Neural cell (in vitro differentiated cells): Measurements from ENCODE around the gene DIPK1C. TPM values are rescaled to one million over a fixed set of nuclear protein-coding genes. Genes with fewer than 3 reads are reported as not detected.

Source experiments
- H2AFZ ChIP-seq: fragments of 200-600, 300-800 bp; sonication (generic), shearing (Covaris generic); 2 replicates; pipeline ENCODE4 v1.6.0; 2014; ENCODE audit warnings: low read depth, mild to moderate bottlenecking, antibody characterized with exemption, low read length, moderate library complexity
- H3F3A ChIP-seq: fragments of 200-600 bp; shearing (Covaris generic); 2 replicates; pipeline ENCODE4 v1.6.1; 2016; ENCODE audit warnings: mild to moderate bottlenecking, moderate library complexity, mixed read lengths, antibody characterized with exemption, low read length; ENCODE audit not compliant: insufficient read depth, poor library complexity, severe bottlenecking
- H3K27ac ChIP-seq: fragments of 200-600, 300-800 bp; sonication (generic), shearing (Covaris generic); 2 replicates; pipeline ENCODE4 v1.5.1; 2014; ENCODE audit warnings: mild to moderate bottlenecking, low read length, moderate library complexity
- H3K27me3 ChIP-seq: fragments of 300-800, 200-600 bp; sonication (generic), shearing (Covaris generic); 2 replicates; pipeline ENCODE4 v1.6.0; 2014; ENCODE audit warnings: mild to moderate bottlenecking, low read depth, low read length, moderate library complexity; ENCODE audit not compliant: insufficient read depth
- H3K36me3 ChIP-seq: fragments of 300-800, 200-600 bp; sonication (generic), shearing (Covaris generic); 2 replicates; pipeline ENCODE4 v1.5.1; 2014; ENCODE audit warnings: mild to moderate bottlenecking, antibody characterized with exemption, low read length, moderate library complexity; ENCODE audit not compliant: insufficient read depth
- H3K4me2 ChIP-seq: fragments of 300-800, 200-600 bp; sonication (generic), shearing (Covaris generic); 2 replicates; pipeline ENCODE4 v1.6.0; 2014; ENCODE audit warnings: mild to moderate bottlenecking, low read length
- H3K4me3 ChIP-seq: fragments of 300-800, 200-600 bp; sonication (generic), shearing (Covaris generic); 2 replicates; pipeline ENCODE4 v1.5.1; 2014; ENCODE audit warnings: mild to moderate bottlenecking, low read length, moderate library complexity
- H3K79me2 ChIP-seq: fragments of 200-600 bp; shearing (Covaris generic); replicated peaks from 2 replicates; pipeline ENCODE4 v1.6.0; 2014; ENCODE audit warnings: mild to moderate bottlenecking, low read length, moderate library complexity; ENCODE audit not compliant: insufficient read depth
- H3K9ac ChIP-seq: fragments of 300-800, 200-600 bp; sonication (generic), shearing (Covaris generic); 2 replicates; pipeline ENCODE4 v1.6.1; 2016; ENCODE audit warnings: mild to moderate bottlenecking, low read length, mixed read lengths
- H3K9me2 ChIP-seq: fragments of 200-600 bp; shearing (Covaris generic); 2 replicates; pipeline ENCODE4 v1.6.1; 2016; ENCODE audit warnings: mild to moderate bottlenecking, low read length, mixed read lengths; ENCODE audit not compliant: insufficient read depth
- H3K9me3 ChIP-seq: fragments of 200-600, 300-800 bp; sonication (generic), shearing (Covaris generic); 2 replicates; pipeline ENCODE4 v1.6.1; 2016; ENCODE audit warnings: mild to moderate bottlenecking, mixed run types, low read length, moderate library complexity, mixed read lengths
- H4K20me1 ChIP-seq: fragments of 200-600 bp; shearing (Covaris generic); 2 replicates; pipeline ENCODE4 v1.6.1; 2016; ENCODE audit warnings: mild to moderate bottlenecking, mixed run types; ENCODE audit not compliant: insufficient read depth
- EP300 ChIP-seq: fragments of 450-650 bp; conservative IDR thresholded peaks from 2 replicates; pipeline ENCODE4 v1.6.1; 2014; ENCODE audit warnings: antibody characterized with exemption, mild to moderate bottlenecking, moderate library complexity; ENCODE audit not compliant: poor library complexity, severe bottlenecking
- EZH2 ChIP-seq: fragments of 200-600, 300-800 bp; shearing (Covaris generic), sonication (generic); IDR thresholded peaks from 2 replicates; pipeline ENCODE4 v1.6.1; 2014; ENCODE audit warnings: antibody characterized with exemption, low read length, borderline replicate concordance, mild to moderate bottlenecking; ENCODE audit not compliant: insufficient read depth, poor library complexity, severe bottlenecking
- MXI1 ChIP-seq: fragments of 450-650 bp; conservative IDR thresholded peaks from 2 replicates; pipeline ENCODE4 v1.6.1; 2014; ENCODE audit warnings: antibody characterized with exemption, mild to moderate bottlenecking; ENCODE audit not compliant: poor library complexity, severe bottlenecking
- POLR2AphosphoS5 ChIP-seq: IDR thresholded peaks from 2 replicates; pipeline ENCODE4 v1.6.1; 2012
- RAD21 ChIP-seq: fragments of 450-650 bp; conservative IDR thresholded peaks from 2 replicates; pipeline ENCODE4 v1.6.1; 2014; ENCODE audit warnings: antibody characterized with exemption, mild to moderate bottlenecking, moderate library complexity
- SMC3 ChIP-seq: fragments of 450-650 bp; conservative IDR thresholded peaks from 2 replicates; pipeline ENCODE4 v1.6.1; 2014; ENCODE audit warnings: antibody characterized with exemption, mild to moderate bottlenecking, moderate library complexity; ENCODE audit not compliant: poor library complexity
- TAF1 ChIP-seq: IDR thresholded peaks from 2 replicates; pipeline ENCODE4 v1.6.1; 2012; ENCODE audit warnings: low read depth
- polyA plus RNA-seq: library from polyadenylated mRNA; depleted of rRNA; stranded (reverse); fragments of >200 nt; gene quantifications from 2 replicates; pipeline ENCODE4 v1.2.3, GENCODE V29; 2014
- TF ChIP-seq, protein P1 (sequence below): fragments of 450-650 bp; IDR thresholded peaks from 2 replicates; pipeline ENCODE4 v1.5.1; 2014; ENCODE audit warnings: antibody characterized with exemption, mild to moderate bottlenecking, moderate library complexity; ENCODE audit not compliant: poor library complexity, severe bottlenecking
- TF ChIP-seq, protein P2 (sequence below): IDR thresholded peaks from 2 replicates; pipeline ENCODE4 v1.6.1; 2012; ENCODE audit warnings: borderline replicate concordance

DIPK1C gene
- polyA plus RNA-seq, 1 donor from 2014 or later: not detected

DNA sequence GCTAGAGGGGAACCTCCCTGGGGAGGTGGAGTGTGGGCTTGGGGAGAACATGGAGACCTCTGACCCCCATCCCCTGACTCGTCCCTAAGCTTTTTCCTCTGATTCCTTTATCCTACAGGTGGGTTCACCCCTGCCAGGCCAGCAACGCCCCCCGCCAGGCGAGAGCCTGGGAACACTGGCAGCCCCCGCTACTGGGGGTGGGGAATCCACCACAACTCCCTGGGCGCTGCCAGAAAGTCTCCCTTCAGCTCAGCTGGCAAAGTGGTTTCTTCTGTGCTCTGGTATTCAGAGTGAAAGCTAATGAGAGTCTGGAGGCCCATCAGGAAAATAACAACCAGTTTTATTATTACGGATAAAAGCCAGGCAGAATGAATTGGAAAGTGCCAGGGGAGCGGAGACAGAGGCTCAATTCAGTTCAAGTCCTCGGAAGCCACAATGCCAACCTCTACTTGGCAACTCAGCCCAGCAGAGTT lies 2.8 kb downstream of the DIPK1C start:
- no peak overlapping the region for H3K4me3 ChIP-seq
- H4K20me1 ChIP-seq: no peaks in the 10 kb centered on the region
- no peak overlapping the region for H3K9ac ChIP-seq
- H3F3A ChIP-seq: no peaks in the 10 kb centered on the region
- no peaks in the 10 kb centered on the region for H3K9me3 ChIP-seq
- H3K36me3 ChIP-seq: no peaks in the 10 kb centered on the region
- no peak overlapping the region for H3K27ac ChIP-seq
- no peak overlapping the region for H3K4me2 ChIP-seq
- H3K9me2 ChIP-seq: no peaks in the 10 kb centered on the region
- H3K27me3 ChIP-seq: peaks cover 41% of the 10 kb centered on the region
- H3K79me2 ChIP-seq: no peaks in the 10 kb centered on the region
- H2AFZ ChIP-seq: no peak overlapping the region
- TF ChIP-seq RAD21 (no peak), TAF1 (no peak), SMC3 (no peak), MXI1 (no peak), EZH2 (no peak), POLR2AphosphoS5 (no peak), EP300 (no peak)
- TF ChIP-seq, protein P1, sequence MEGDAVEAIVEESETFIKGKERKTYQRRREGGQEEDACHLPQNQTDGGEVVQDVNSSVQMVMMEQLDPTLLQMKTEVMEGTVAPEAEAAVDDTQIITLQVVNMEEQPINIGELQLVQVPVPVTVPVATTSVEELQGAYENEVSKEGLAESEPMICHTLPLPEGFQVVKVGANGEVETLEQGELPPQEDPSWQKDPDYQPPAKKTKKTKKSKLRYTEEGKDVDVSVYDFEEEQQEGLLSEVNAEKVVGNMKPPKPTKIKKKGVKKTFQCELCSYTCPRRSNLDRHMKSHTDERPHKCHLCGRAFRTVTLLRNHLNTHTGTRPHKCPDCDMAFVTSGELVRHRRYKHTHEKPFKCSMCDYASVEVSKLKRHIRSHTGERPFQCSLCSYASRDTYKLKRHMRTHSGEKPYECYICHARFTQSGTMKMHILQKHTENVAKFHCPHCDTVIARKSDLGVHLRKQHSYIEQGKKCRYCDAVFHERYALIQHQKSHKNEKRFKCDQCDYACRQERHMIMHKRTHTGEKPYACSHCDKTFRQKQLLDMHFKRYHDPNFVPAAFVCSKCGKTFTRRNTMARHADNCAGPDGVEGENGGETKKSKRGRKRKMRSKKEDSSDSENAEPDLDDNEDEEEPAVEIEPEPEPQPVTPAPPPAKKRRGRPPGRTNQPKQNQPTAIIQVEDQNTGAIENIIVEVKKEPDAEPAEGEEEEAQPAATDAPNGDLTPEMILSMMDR: no peak
- TF ChIP-seq, protein P2, sequence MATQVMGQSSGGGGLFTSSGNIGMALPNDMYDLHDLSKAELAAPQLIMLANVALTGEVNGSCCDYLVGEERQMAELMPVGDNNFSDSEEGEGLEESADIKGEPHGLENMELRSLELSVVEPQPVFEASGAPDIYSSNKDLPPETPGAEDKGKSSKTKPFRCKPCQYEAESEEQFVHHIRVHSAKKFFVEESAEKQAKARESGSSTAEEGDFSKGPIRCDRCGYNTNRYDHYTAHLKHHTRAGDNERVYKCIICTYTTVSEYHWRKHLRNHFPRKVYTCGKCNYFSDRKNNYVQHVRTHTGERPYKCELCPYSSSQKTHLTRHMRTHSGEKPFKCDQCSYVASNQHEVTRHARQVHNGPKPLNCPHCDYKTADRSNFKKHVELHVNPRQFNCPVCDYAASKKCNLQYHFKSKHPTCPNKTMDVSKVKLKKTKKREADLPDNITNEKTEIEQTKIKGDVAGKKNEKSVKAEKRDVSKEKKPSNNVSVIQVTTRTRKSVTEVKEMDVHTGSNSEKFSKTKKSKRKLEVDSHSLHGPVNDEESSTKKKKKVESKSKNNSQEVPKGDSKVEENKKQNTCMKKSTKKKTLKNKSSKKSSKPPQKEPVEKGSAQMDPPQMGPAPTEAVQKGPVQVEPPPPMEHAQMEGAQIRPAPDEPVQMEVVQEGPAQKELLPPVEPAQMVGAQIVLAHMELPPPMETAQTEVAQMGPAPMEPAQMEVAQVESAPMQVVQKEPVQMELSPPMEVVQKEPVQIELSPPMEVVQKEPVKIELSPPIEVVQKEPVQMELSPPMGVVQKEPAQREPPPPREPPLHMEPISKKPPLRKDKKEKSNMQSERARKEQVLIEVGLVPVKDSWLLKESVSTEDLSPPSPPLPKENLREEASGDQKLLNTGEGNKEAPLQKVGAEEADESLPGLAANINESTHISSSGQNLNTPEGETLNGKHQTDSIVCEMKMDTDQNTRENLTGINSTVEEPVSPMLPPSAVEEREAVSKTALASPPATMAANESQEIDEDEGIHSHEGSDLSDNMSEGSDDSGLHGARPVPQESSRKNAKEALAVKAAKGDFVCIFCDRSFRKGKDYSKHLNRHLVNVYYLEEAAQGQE: no peak

DNA sequence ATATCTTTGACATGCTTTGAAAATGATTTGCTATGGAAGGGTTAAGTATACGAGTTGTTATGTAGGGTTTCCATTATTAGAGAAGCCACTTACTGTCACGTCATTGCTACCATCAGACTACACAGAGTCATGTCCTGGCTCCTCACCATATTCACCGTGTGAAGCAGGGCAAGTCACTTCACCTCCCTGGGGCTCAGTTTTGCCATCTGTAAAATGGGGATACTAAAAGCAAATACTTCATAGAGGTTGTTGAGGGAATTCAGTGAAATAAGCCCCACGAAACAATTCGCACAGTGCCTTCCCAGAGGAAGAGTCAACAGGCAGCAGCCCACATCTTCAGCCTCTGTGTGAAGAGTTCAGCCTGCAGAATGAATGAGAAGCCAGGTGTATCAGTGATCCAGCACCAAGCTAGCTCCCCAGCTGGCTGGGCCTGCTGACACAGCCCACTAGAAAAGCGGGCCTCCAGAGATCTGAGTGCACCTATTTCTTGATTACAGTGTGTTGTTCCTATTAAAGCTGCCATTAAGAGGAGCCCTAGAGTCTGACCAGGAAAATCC lies 3.4 kb downstream of the DIPK1C start:
- no peaks in the 10 kb centered on the region for H3K79me2 ChIP-seq
- no peaks in the 10 kb centered on the region for H4K20me1 ChIP-seq
- H3K4me2 ChIP-seq: no peak overlapping the region
- H3K4me3 ChIP-seq: no peak overlapping the region
- no peak overlapping the region for H3K27ac ChIP-seq
- no peaks in the 10 kb centered on the region for H3F3A ChIP-seq
- no peak for TF ChIP-seq TAF1
- TF ChIP-seq EP300: no peak
- TF ChIP-seq EZH2: no peak
- no peak for TF ChIP-seq POLR2AphosphoS5
- TF ChIP-seq RAD21: no peak
- TF ChIP-seq MXI1: no peak
- no peak for TF ChIP-seq SMC3
- TF ChIP-seq, protein P1: no peak
- TF ChIP-seq, protein P2: no peak
- H3K27me3 ChIP-seq: peaks cover 39% of the 10 kb centered on the region
- no peaks in the 10 kb centered on the region for H3K36me3 ChIP-seq
- no peaks in the 10 kb centered on the region for H3K9me3 ChIP-seq
- no peaks in the 10 kb centered on the region for H3K9me2 ChIP-seq
- no peak overlapping the region for H3K9ac ChIP-seq
- no peak overlapping the region for H2AFZ ChIP-seq
